Measurements from ENCODE around the gene CYREN. TPM values are rescaled to one million over a fixed set of nuclear protein-coding genes. Genes with fewer than 3 reads are reported as not detected.
"Not testable (repeated sequence)": the region's sequence is repeated elsewhere in the genome, so short reads cannot be mapped to it uniquely, and the experiment has no call there.

CYREN gene
- total RNA-seq, 1 donor: 24.8 TPM

- Histone ChIP-seq H3K4me1 (ENCODE audit: insufficient read depth, low read length) (peaks cover 12% of the 10 kb centered on the region), H3K4me3 (ENCODE audit: low read length) (no peak overlapping the region), H3K27me3 (ENCODE audit: insufficient read depth, low read length) (no peaks in the 10 kb centered on the region), H3K9me3 (ENCODE audit: low read depth, low read length) (no peaks in the 10 kb centered on the region)
Observed at GRCh38 chr7:135143885-135144668, 26.4 kb downstream of the CYREN start.

GRCh38 chr7:135129579-135129978 lies 40.9 kb downstream of the CYREN start:
- no peaks in the 10 kb centered on the region for H3K27me3 ChIP-seq (ENCODE audit: insufficient read depth, low read length)
- no peaks in the 10 kb centered on the region for H3K4me1 ChIP-seq (ENCODE audit: insufficient read depth, low read length)
- H3K4me3 ChIP-seq (ENCODE audit: low read length): no peak overlapping the region
- peaks cover 10% of the 10 kb centered on the region for H3K9me3 ChIP-seq (ENCODE audit: low read depth, low read length)

- H3K4me1 ChIP-seq (ENCODE audit: insufficient read depth, low read length): no peaks in the 10 kb centered on the region
- no peaks in the 10 kb centered on the region for H3K27me3 ChIP-seq (ENCODE audit: insufficient read depth, low read length)
- peaks cover 10% of the 10 kb centered on the region for H3K9me3 ChIP-seq (ENCODE audit: low read depth, low read length)
- no peak overlapping the region for H3K4me3 ChIP-seq (ENCODE audit: low read length)
Observed at GRCh38 chr7:135128931-135129330, 41.6 kb downstream of the CYREN start.

GRCh38 chr7:135124631-135125030 lies 45.9 kb downstream of the CYREN start:
- not testable (repeated sequence) for H3K4me1 ChIP-seq (ENCODE audit: insufficient read depth, low read length); H3K9me3 ChIP-seq (ENCODE audit: low read depth, low read length); H3K27me3 ChIP-seq (ENCODE audit: insufficient read depth, low read length); H3K4me3 ChIP-seq (ENCODE audit: low read length)

GRCh38 chr7:135121868-135122267 lies 48.6 kb downstream of the CYREN start:
- H3K27me3 ChIP-seq (ENCODE audit: insufficient read depth, low read length): no peaks in the 10 kb centered on the region
- peaks cover 10% of the 10 kb centered on the region for H3K9me3 ChIP-seq (ENCODE audit: low read depth, low read length)
- H3K4me3 ChIP-seq (ENCODE audit: low read length): no peak overlapping the region
- no peaks in the 10 kb centered on the region for H3K4me1 ChIP-seq (ENCODE audit: insufficient read depth, low read length)

- Histone ChIP-seq H3K4me3 (ENCODE audit: low read length) (no peak overlapping the region), H3K9me3 (ENCODE audit: low read depth, low read length) (peaks cover 10% of the 10 kb centered on the region), H3K27me3 (ENCODE audit: insufficient read depth, low read length) (no peaks in the 10 kb centered on the region), H3K4me1 (ENCODE audit: insufficient read depth, low read length) (no peaks in the 10 kb centered on the region)
Observed at GRCh38 chr7:135117096-135117495, 53.4 kb downstream of the CYREN start.

Other genes starting within 250 kb of the CYREN start
- gene AGBL3, start 184.2 kb downstream of the CYREN start, total RNA-seq: 2.1 TPM
- gene TMEM140, start 22.6 kb downstream of the CYREN start, total RNA-seq: 51.4 TPM
- 14.3 TPM for gene WDR91, start 40.8 kb upstream of the CYREN start, total RNA-seq
- not detected for gene STRA8, start 63.1 kb upstream of the CYREN start, total RNA-seq